LHCN-M2 (cell line): ENCODE data around the gene OR8K3. TPM values are rescaled to one million over a fixed set of nuclear protein-coding genes. Genes with fewer than 3 reads are reported as not detected.

Experiments used
- DNase-seq: peaks from one replicate; pipeline ENCODE4 v3.0.0-alpha.2; 2012; ENCODE audit warnings: low read depth
- polyA plus RNA-seq: library from polyadenylated mRNA; unstranded; fragments of >200 nt; gene quantifications from one replicate; pipeline ENCODE4 v1.2.1, GENCODE V29; 2012; ENCODE audit warnings: missing spikeins
- total RNA-seq: library from RNA; depleted of rRNA; stranded (reverse); fragments of >200 nt; gene quantifications from 2 replicates; pipeline ENCODE4 v1.2.3, GENCODE V29; 2014; rRNA removed

Gene OR8K3
- not detected in 2 replicates for total RNA-seq
- polyA plus RNA-seq = not detected

- no peak for DNase-seq
These were observed at the start of gene OR8K3 for GRCh38 chr11:56314844-56315243. Gene OR8K3 (plus strand): TSS chr11:56315144. CDS start chr11:56318307, 3,163 bp downstream.

- no peak for DNase-seq
These were observed 43.9 kb upstream of the OR8K3 start for GRCh38 chr11:56271092-56271491.

- DNase-seq = no peak
These were observed 41.1 kb upstream of the OR8K3 start, which contains the start of gene OR5T1 for GRCh38 chr11:56273854-56274253. Gene OR5T1 (plus strand): TSS chr11:56274154. CDS start chr11:56275639, 1,485 bp downstream.

GRCh38 chr11:56292154-56292553, 22.8 kb upstream of the OR8K3 start, which contains the start of gene OR8H1:
Gene OR8H1 (minus strand): TSS chr11:56292254. CDS start chr11:56291062, 1,192 bp downstream.
- no peak for DNase-seq

- DNase-seq = no peak
These were observed 18.0 kb upstream of the OR8K3 start for GRCh38 chr11:56296898-56297297.

GRCh38 chr11:56307836-56308235, 7.1 kb upstream of the OR8K3 start:
- DNase-seq = no peak

- no peak for DNase-seq
These were observed 17.0 kb downstream of the OR8K3 start for GRCh38 chr11:56331861-56332491.

GRCh38 chr11:56333156-56333555, 18.2 kb downstream of the OR8K3 start:
- DNase-seq = no peak

- no peak for DNase-seq
These were observed 25.3 kb downstream of the OR8K3 start for GRCh38 chr11:56340289-56340688.

- DNase-seq = no peak
These were observed 30.8 kb downstream of the OR8K3 start, which contains the start of gene OR8K1 for GRCh38 chr11:56345739-56346138. Gene OR8K1 (plus strand): TSS chr11:56346039. CDS start chr11:56346039, 0 bp downstream.

- DNase-seq = no peak
These were observed 39.0 kb downstream of the OR8K3 start, which contains the start of gene OR8J1 for GRCh38 chr11:56353991-56354390. Gene OR8J1 (plus strand): TSS chr11:56354291. CDS start chr11:56360247, 5,956 bp downstream.

Other genes with a start within 250 kb of the OR8K3 start
- not detected in 2 replicates for gene OR8I2, start 221.8 kb upstream of the OR8K3 start, total RNA-seq
- not detected in 2 replicates for gene OR8H2, start 211.5 kb upstream of the OR8K3 start, total RNA-seq
- gene OR8H3, start 192.8 kb upstream of the OR8K3 start, total RNA-seq = not detected in 2 replicates
- gene OR8J3, start 174.9 kb upstream of the OR8K3 start, total RNA-seq = not detected in 2 replicates
- not detected in 2 replicates for gene OR8K5, start 154.8 kb upstream of the OR8K3 start, total RNA-seq
- not detected in 2 replicates for gene OR5J2, start 138.5 kb upstream of the OR8K3 start, total RNA-seq
- not detected in 2 replicates for gene OR5T2, start 80.9 kb upstream of the OR8K3 start, total RNA-seq
- not detected in 2 replicates for gene OR5T3, start 62.9 kb upstream of the OR8K3 start, total RNA-seq
- not detected in 2 replicates for gene OR5T1, start 41.0 kb upstream of the OR8K3 start, total RNA-seq
- gene OR8H1, start 22.9 kb upstream of the OR8K3 start, total RNA-seq = not detected in 2 replicates
- not detected in 2 replicates for gene OR8K1, start 30.9 kb downstream of the OR8K3 start, total RNA-seq
- not detected in 2 replicates for gene OR8J1, start 39.1 kb downstream of the OR8K3 start, total RNA-seq
- not detected in 2 replicates for gene OR8U1, start 60.5 kb downstream of the OR8K3 start, total RNA-seq
- not detected in 2 replicates for gene OR5AL1, start 97.6 kb downstream of the OR8K3 start, total RNA-seq
- not detected in 2 replicates for gene OR5M3, start 158.2 kb downstream of the OR8K3 start, total RNA-seq
- not detected in 2 replicates for gene OR5M8, start 176.2 kb downstream of the OR8K3 start, total RNA-seq
- gene OR5M11, start 228.1 kb downstream of the OR8K3 start, total RNA-seq = not detected in 2 replicates